Measurements from ENCODE around the gene PSMD7. TPM values are rescaled to one million over a fixed set of nuclear protein-coding genes. Genes with fewer than 3 reads are reported as not detected.

Gene PSMD7
- total RNA-seq, 2 donors from 2014 or later, result 128 to 137 TPM

DNA sequence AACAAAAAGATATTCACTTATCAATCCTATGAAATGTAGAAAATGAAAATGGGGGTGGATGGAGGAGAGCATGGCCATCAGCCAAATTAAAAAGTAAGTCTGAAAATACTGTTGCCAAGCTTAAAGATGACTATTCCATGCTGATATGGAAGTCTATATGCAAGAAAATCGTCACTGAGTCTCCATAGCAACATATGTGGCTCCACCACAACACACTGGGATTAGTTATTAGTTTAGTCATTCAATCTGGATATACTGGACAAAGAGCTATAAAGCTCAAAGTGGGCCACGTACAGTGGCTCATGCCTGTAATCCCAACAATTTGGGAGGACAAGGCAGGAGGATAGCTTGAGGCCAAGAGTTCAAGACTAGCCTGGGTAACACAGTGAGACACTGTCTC, 24.7 kb upstream of the PSMD7 start:
- Mint-ChIP-seq H3K9me3 (no peaks in the 10 kb centered on the region), H3K36me3 (ENCODE audit: low read depth) (no peaks in the 10 kb centered on the region), H3K4me3 (no peak overlapping the region), H3K27ac (no peak overlapping the region), H3K4me1 (no peaks in the 10 kb centered on the region), H3K27me3 (ENCODE audit: insufficient read depth) (peaks cover 5% of the 10 kb centered on the region)
- Histone ChIP-seq H3K36me3 (ENCODE audit: control insufficient read depth, insufficient read depth, low read length) (no peaks in the 10 kb centered on the region), H3K9ac (ENCODE audit: extremely low read depth, low read length, poor library complexity, severe bottlenecking) (no peak overlapping the region), H3K9me3 (ENCODE audit: control insufficient read depth, low read length) (no peaks in the 10 kb centered on the region), H3K4me1 (ENCODE audit: control insufficient read depth, insufficient read depth, low read length) (no peaks in the 10 kb centered on the region), H3K27me3 (ENCODE audit: control insufficient read depth, insufficient read depth, low read length, poor library complexity, severe bottlenecking) (no peaks in the 10 kb centered on the region), H3K4me3 (ENCODE audit: low read length) (no peak overlapping the region), H3K27ac (ENCODE audit: low read depth, low read length) (no peak overlapping the region)
- TF ChIP-seq, protein P1, sequence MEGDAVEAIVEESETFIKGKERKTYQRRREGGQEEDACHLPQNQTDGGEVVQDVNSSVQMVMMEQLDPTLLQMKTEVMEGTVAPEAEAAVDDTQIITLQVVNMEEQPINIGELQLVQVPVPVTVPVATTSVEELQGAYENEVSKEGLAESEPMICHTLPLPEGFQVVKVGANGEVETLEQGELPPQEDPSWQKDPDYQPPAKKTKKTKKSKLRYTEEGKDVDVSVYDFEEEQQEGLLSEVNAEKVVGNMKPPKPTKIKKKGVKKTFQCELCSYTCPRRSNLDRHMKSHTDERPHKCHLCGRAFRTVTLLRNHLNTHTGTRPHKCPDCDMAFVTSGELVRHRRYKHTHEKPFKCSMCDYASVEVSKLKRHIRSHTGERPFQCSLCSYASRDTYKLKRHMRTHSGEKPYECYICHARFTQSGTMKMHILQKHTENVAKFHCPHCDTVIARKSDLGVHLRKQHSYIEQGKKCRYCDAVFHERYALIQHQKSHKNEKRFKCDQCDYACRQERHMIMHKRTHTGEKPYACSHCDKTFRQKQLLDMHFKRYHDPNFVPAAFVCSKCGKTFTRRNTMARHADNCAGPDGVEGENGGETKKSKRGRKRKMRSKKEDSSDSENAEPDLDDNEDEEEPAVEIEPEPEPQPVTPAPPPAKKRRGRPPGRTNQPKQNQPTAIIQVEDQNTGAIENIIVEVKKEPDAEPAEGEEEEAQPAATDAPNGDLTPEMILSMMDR (conservative IDR thresholded peaks at IDR 0.05), result no peak
- WGBS, 2 experiments (ENCODE audit: insufficient coverage in 1 of 2, insufficient read length in 1 of 2), result 91 to 100% methylated on average over 2 of the region's 2 CpGs
- DNase-seq, result no peak

DNA sequence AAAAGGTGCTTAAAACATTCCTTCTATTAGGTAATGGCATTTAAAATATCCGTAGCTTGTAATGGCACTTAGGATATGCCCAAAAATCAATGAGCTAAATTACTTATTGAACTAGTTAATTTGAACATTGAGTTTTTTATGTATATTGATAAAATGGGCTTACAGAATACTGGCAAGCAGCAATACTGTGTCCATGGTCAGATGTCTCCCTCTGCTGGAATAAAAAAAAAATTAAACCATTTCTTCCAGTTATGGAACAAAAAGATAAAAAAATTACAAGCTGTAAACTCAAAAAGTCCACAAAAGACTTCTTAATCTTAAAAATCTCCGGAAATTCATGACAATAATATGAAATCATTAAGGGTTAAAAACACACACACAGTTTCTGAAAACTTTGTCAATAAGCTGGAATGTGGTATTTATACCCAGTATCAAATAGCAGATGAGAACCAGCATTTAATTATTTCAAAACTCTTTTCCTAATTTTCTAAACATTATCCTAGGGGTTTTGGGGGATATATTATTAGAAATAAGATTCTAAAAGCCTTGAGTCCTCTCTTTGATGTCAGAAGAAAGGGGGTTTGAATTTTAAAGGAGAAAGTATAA, 21.5 kb upstream of the PSMD7 start:
- Histone ChIP-seq H3K9me3 (ENCODE audit: control insufficient read depth, low read length) (peaks cover 6% of the 10 kb centered on the region), H3K27ac (ENCODE audit: low read depth, low read length) (no peak overlapping the region), H3K27me3 (ENCODE audit: control insufficient read depth, insufficient read depth, low read length, poor library complexity, severe bottlenecking) (no peaks in the 10 kb centered on the region), H3K36me3 (ENCODE audit: control insufficient read depth, insufficient read depth, low read length) (no peaks in the 10 kb centered on the region), H3K4me3 (ENCODE audit: low read length) (no peak overlapping the region), H3K4me1 (ENCODE audit: control insufficient read depth, insufficient read depth, low read length) (no peaks in the 10 kb centered on the region), H3K9ac (ENCODE audit: extremely low read depth, low read length, poor library complexity, severe bottlenecking) (no peak overlapping the region)
- 20 to 82% methylated on average over 1 of the region's 2 CpGs for WGBS, 2 experiments (ENCODE audit: insufficient coverage in 1 of 2, insufficient read length in 1 of 2)
- Mint-ChIP-seq H3K4me1 (peaks cover 3% of the 10 kb centered on the region), H3K27me3 (ENCODE audit: insufficient read depth) (peaks cover 7% of the 10 kb centered on the region), H3K27ac (no peak overlapping the region), H3K9me3 (peaks cover 7% of the 10 kb centered on the region), H3K4me3 (no peak overlapping the region), H3K36me3 (ENCODE audit: low read depth) (peaks cover 6% of the 10 kb centered on the region)
- no peak for DNase-seq
- TF ChIP-seq, protein P1 (conservative IDR thresholded peaks at IDR 0.05), result peak; percentile 68

DNA sequence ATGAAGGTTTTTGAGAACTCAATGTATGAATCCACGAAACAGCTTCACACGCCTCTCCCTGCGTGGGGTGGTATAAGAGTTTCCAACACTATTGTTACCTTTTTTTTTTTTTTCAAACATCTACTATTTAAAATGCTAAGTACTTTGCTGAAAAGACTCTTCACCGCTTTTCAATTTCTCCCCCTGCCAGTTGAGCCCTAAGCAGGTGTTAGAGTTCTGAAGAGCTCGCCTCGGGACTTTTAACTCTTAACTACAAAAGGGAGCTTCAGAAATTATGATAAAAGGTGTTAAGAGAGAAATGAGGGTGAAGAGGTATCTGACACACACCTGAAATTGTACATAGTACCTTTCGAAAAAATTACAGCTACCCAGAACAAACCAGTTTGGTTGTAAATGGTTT, 20.9 kb upstream of the PSMD7 start:
- H3K4me1 ChIP-seq (ENCODE audit: control insufficient read depth, insufficient read depth, low read length), result no peaks in the 10 kb centered on the region
- no peak overlapping the region for H3K27ac ChIP-seq (ENCODE audit: low read depth, low read length)
- Mint-ChIP-seq H3K27ac (no peak overlapping the region), H3K36me3 (ENCODE audit: low read depth) (peaks cover 6% of the 10 kb centered on the region), H3K4me1 (peaks cover 3% of the 10 kb centered on the region), H3K4me3 (no peak overlapping the region), H3K9me3 (peaks cover 7% of the 10 kb centered on the region), H3K27me3 (ENCODE audit: insufficient read depth) (peaks cover 7% of the 10 kb centered on the region)
- H3K27me3 ChIP-seq (ENCODE audit: control insufficient read depth, insufficient read depth, low read length, poor library complexity, severe bottlenecking), result no peaks in the 10 kb centered on the region
- H3K9ac ChIP-seq (ENCODE audit: extremely low read depth, low read length, poor library complexity, severe bottlenecking), result no peak overlapping the region
- no peaks in the 10 kb centered on the region for H3K36me3 ChIP-seq (ENCODE audit: control insufficient read depth, insufficient read depth, low read length)
- peaks cover 6% of the 10 kb centered on the region for H3K9me3 ChIP-seq (ENCODE audit: control insufficient read depth, low read length)
- TF ChIP-seq, protein P1 (conservative IDR thresholded peaks at IDR 0.05), result no peak
- no peak for DNase-seq
- H3K4me3 ChIP-seq (ENCODE audit: low read length), result no peak overlapping the region
- WGBS, 2 experiments (ENCODE audit: insufficient coverage in 1 of 2, insufficient read length in 1 of 2), result 64 to 100% methylated on average over 1 to 7 of the region's 7 CpGs
